HG02943 (cell line): Measurements from ENCODE around the gene CALN1.

ENCODE experiments used
- ATAC-seq: cut with Tn5 transposase; IDR thresholded peaks from one replicate; pipeline ENCODE4 v1.9.1; 2021; ENCODE audit warnings: mild to moderate bottlenecking, low read depth, moderate library complexity; ENCODE audit not compliant: unreplicated experiment

CALN1 gene

DNA sequence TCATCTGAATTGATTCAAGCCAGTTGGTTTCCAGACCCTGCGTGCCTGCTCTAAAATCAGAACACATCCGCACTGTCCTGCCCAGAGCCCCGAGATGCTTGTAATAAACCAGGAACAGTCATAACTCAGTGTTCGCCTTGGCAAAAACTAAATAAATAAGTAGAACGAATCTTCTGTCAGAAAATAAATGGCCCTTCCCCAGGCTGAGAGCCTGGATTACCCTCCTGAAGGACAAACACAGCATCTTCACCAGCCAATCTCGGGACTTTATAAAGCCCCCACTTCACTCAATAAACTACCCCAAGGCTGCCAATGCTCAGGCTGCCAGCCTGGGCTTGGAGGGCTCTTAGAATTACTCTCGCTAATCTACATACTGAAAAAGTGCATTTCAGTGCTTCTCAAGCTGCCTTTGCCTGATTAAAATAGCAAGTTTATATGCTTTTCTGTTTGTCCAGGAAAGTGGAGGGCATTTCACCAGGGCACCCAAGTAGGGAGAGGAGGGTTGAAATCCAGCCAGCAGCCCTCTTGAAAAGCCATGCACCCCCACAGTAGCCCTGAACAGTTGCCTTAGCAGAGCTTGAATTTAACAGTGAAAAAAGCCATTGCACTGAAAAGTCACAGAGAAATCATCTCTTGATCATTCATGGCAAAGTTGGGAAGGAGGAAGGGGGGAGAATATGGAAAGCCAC is 136.6 kb downstream of the CALN1 start:
- ATAC-seq, result no peak

DNA sequence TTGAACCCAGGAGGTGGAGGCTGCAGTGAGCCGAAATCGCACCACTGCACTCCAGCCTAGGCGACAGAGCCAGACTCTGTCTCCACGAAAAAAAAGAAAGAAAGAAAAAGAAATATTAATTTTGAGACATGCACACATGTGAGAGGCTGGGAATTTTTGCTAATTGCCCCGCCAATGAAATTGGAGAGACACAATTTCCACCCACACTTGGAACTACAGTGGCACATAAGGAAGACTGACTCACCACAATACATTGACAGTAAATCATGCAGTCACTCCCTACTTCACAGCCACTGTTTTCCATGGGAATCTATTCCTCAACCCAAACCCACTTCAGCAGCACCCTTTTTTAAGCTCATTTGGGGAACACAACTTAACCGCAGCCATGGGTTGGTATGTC is 139.7 kb downstream of the CALN1 start:
- no peak for ATAC-seq

DNA sequence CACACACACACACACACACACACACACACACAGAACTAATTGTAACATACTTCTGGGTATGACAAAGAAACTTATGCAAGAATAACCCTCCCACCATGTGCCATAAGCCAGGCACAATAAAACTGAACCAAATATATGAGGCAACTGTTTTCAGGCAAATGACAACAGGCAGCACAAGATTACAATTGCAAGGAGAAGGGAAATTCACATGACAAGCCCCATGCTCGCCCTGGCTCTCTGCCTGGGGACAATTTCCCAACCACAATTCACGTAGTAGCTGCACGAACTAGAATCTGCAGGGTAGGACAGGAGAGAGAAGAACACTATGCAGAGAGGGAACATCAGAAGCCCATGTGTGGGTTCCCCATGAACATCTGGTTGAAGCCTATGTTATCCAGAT is 143.3 kb downstream of the CALN1 start:
- ATAC-seq, result no peak

DNA sequence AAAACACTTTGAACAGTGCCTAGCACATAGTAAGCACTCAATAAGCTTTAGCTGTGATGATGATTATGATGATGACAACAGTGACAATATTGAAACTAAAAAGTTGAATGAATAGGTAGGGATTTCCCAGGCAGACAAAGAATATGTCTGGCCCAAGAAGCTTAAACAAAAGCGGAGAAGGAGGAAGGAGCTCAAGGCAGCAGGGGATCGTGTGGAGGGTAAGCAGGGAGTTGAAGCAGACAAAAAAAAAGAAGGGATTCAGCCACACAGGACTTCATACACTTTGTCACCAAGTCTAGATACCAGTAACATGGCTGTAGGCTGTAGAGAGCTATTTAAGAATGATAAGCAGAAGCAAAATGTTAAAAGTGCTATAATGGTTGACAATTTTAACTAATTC is 144.0 kb downstream of the CALN1 start:
- no peak for ATAC-seq

DNA sequence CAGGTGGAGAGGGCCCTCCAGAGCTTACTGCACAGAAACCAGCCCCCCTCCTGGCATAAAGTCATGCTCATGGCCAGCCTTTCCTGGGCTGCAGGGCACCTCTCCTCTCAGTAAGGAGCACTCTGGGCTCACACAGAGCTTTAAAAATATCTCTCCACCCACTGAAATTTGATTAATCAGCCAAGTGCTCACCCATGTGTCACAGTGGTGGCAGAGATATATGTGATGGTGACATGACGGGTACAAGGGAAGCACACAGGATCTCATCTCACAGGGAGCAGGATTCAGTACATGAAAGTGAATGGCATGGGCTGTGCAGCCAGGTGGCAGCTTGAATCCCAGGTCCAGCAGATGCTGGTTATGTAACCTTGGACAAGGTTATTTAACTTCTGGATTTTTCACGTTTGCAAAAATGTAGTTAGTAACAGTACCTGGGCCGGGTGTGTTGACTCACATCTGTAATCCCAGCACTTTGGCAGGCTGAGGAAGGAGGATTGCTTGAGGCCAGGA is 144.8 kb downstream of the CALN1 start:
- ATAC-seq, result no peak

DNA sequence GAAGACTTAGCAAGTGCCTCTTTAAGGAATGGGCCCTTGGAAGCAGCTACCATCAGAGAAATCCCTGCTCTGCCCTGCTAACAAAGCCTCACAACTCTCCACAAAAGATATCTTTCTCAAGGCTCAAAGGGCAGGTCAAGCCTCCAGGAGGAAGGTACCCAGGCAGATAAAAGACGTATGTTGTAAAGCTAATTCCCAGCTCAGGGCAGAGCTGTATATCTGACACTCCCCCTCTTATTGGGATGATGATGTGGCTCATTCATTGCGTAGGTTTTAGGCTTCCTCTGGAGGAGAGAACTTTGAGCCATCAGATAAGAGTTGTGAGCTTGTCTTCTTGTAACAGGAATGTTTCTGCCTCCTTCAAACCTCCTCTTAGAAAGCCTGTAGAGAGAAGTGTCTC is 145.4 kb downstream of the CALN1 start:
- ATAC-seq, result no peak

DNA sequence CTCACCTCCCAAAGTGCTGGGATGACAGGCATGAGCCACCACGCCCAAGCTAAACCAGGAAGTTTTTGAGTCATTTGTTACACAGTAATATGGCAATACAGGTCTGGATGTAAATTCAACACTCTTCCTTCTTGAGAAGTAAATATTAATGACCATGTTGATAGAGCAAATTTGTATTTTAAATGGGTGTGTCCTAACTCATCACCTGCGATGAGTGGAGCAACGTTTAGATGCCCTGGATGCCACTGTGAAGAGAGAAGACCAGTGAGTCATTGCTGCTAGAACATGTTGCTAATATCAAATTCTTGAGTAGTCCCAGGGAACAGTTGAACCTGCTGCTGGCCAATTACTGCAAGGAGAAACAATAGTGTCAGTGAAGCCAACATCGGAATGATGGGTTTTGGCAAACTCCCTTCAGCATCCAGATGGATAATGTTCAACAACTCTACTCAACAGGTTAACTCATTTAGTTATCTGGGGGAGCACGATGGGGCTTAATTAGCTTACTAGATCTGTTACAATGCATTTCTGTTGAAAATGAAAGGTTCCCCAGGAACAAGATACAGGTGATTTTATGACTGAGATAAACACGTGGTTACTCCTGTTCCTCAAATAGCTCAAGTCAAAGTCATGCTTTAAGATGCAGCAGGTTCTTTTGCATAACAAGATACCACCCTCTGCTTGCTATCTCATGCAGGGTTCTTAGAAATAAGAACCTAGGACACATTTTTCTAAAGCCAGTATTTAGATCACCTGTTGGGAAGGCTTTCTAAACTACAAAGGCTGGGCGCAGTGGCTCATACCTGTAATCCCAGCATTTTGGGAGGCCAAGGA is 146.8 kb downstream of the CALN1 start:
- ATAC-seq, result no peak

DNA sequence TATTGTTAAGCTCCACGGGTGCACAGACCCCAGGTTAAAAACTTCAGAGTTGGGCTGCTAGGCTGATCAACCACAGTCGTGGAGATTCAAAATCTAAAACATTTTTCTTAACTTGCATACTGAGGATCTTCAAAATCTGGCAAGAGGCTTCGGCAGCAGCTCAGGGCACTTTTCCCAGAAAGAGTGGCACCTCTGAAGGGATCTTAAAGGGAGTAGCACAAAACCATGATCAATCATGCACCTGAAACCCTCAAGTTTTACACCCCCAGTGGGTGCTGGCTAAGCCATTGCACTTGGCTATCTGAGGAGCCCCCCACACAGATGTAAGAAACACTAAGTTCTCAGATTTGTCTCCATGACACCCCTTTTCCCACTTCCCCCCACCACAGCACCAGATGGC is 151.7 kb downstream of the CALN1 start:
- ATAC-seq, result no peak

DNA sequence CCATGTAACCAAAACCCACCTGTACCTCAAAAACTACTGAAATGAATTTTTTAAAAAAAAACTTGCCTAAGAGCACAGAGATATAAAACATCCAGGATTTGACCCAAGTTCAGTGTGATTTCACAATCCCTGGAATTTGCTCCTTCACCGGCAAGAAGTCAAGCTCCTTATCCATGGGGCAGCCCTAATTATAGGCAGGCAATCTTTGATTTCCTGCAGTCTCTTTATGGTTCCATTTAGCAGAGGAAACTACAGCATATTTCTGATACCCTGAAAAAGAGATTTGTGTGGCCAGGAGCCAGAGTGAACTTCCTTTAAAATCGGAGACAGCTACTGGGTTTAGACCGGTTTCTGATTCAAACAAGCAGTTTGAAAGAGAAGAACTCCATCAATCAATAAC is 154.1 kb downstream of the CALN1 start:
- no peak for ATAC-seq

DNA sequence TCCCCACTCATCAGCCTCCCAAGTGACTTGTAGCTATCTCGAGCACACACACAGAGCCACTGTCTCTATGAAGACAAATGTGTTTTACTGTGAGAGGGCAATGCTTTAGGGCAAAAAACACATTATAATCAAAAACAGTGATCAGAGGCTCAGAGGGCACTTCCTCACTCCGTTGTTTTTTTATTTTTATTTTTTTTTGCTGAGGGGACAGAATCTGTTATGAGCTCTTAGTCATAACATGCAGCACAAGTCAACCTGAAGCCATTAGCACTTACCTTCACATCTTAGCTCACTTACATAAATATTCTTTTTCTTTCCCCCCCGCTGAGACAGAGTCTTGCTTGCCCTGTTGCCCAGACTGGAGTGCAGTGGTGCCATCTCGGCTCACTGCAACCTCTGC is 157.7 kb downstream of the CALN1 start:
- no peak for ATAC-seq

DNA sequence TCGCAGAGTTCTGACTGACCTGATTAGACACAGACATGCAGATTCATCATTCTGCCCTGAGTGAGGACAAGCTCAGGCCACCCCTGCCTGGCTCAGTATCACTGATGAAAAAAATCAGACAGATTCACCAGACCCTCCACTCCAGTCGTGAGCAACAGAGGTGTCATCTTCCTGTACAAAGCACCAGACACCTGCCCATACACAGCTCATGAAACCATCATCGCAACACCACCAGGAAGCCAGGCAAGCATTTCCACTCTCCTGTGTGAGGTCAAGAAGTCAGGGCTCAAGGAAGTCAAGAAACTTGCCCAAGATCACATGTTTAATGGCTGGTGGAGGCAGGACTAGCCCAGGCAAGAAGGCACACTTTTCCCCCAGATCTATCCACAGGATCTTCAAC is 163.0 kb downstream of the CALN1 start:
- ATAC-seq, result no peak

DNA sequence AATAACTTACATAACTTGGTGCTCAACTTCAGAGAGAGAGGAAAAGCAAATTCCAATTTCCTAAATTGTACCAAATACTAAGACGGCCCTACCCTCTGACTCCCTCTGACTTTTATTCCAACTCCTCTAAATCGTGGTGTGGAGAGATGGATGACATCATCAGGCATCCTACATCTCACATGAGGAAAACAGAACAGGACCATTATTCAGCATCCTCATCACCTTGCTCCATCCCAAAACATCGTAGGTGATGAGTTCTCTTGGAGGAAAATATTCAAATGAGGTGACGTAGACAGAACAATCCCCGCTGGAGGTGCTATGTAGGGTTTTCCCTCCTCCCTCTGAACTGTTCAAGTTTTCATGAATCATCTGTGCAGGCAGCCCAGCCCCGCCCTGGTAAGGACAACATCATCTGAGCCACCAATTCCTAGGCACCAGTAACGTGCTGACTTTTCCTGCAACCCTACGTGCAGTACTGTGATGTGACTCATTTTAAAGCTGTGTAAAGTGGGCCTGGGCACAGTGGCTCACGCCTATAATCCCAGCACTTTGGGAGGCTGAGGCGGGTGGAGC is 167.2 kb downstream of the CALN1 start:
- no peak for ATAC-seq

DNA sequence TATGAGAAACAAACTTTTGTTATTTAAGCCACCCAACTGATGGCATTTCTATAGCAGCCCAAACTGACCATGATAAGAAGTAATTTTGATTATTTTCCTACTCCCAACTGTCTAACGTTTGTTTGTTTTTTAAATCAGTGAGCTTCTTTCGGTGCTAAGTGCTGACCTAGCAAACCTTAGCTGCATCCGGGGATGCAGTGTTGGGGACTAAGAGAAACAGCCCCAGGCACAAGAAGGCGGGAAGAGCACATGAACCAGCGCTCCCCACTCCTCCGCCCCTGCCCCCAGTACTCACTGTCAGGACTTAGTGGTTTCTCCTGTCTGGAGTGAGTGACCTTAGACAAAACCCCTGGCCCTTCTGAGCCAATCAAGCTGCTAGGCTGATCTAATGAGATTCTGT is 168.8 kb downstream of the CALN1 start:
- ATAC-seq, result no peak

DNA sequence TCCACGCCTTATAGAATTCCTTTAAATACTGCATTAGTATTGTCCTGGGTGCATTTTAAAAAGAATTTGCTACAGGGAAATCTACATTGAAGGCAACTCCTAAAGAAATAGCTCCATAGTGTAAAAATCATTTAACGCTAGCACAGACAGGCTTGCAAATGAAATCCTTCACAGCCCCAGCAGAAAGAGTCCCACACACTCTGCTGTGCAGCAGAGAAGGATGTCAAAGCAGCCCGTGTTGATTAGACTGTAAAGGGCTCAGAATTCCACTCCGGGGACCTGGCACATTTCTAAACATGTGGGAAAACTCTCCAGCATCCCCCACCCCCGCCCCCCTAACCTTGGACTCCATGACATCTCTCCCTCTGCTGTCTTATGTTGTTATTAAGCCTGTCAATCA is 176.8 kb downstream of the CALN1 start:
- no peak for ATAC-seq

DNA sequence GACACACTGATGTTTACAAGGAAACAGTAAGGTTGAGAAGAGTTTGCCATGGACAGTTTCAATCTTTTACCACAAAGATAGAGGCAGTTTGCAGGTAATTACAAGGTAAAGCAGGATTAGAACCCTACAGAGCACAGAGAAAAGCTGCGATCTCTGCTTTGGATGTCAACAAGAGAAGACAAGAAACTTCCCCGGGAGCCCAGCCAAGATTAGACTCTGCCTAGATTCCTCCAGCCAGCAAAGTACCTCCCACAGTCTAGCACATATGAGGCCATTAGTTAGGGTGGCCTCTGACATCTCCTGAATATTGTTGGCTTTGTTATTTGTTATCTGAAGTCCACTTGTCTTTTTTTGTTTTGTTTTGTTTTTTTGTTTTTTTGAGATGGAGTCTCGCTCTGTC is 178.1 kb downstream of the CALN1 start:
- ATAC-seq, result no peak

DNA sequence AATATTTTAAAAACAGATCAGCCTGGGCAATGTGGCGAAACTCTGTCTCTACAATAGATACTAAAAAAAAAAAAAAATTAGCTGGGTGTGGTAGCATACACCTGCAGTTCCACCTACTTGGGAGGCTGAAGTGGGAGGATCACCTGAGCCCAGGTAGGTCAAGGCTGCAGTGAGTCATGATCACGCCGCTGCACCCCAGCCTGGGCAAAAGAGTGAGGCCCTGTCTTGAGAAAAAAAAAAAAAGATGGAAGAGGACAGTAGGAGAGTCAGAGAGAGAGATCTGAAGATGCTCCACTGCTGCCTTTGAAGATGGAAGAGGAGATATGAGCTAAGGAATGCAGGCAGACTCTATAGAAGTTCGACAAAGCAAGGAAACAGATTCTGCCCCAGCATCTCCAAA is 181.9 kb downstream of the CALN1 start:
- ATAC-seq, result no peak

DNA sequence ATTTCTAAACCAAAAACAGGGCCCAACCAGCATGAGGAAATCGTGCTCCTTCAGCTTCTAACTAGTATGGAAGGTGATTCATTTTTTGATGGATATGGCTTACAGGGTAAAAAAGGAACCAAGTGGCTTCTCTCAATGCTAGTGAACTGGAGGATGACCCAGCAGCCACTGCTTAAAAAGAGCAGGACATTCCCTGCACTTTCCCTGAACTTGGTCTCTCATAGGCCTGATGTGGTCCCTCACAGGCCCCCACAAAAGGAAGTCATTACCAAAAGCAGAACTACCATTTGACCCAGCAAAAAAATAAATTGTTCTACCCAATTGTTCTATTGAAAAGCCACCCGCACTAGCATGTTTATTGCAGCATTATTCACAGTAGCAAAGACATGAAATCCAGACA is 188.8 kb downstream of the CALN1 start:
- no peak for ATAC-seq

DNA sequence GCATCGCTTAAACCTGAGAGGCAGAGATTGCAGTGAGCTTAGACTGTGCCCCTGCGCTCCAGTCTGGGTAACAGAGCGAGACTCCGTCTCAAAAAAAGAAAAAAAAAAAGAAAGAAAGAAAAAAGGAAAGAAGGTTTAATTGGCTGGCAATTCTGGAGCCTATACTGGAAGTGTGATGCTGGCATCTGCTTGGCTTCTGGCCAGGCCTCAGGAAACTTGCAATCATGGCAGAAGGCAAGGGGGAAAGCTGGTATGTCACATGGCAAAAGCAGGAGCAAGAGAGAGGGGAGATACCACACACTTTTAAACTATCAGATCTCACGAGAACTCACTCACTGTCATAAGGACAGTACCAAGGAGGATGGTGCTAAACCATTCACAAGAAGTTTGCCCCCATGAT is 190.0 kb downstream of the CALN1 start:
- ATAC-seq, result no peak

DNA sequence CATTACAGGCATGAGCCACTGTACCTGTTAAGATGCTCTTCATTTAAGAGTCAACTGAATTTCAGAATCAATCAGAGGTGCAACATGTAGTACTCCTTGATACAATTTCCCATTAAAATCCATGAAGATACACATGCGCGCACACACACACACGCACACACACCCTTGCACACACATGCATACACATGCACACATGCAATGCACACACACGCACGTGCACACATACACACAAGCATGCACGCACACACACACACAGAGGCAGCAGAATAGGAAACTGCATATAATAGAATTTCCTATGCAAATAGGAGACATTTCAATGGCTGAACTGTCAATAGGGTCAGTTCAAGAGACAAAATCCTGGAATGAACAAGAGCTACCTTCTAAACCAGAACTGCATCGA is 192.6 kb downstream of the CALN1 start:
- ATAC-seq, result no peak

DNA sequence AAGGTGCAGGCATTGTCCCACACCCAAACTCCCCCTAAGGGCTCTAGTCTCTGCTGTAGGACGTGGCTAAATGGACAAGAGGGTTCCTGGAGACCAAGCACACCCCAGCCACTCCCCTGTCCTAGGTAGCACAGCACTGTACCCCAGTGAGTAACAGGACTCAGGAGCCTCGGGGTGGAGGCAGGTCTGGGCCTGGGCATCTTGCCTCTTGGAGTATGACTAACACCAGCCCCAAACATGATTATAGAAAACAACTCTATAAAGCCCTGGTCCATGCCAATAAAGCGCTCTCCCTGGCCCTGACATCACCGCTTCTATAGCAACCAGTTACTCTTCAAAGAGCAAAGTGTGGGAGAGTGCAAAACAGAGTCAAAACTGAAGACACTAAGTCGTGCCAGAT is 195.0 kb downstream of the CALN1 start:
- ATAC-seq, result no peak

DNA sequence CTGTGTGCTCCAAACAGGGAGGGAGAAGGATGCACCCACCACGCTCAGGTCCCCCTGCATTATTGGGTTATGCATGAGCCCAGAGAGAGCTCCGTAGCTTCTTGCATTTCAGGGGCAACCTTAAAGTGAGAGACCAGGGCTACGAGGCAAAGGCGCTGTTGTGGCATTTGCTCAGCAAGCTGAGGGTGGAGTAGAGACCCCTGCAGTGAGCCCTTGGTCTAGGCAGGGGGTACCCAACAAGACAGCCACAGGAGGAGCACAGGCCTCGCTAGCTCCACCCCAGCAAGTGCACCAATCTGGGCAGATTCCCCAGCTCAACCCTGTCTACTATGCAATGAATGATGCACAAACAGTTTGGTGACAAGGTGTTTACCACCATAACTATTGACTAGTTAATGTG is 198.4 kb downstream of the CALN1 start:
- no peak for ATAC-seq

DNA sequence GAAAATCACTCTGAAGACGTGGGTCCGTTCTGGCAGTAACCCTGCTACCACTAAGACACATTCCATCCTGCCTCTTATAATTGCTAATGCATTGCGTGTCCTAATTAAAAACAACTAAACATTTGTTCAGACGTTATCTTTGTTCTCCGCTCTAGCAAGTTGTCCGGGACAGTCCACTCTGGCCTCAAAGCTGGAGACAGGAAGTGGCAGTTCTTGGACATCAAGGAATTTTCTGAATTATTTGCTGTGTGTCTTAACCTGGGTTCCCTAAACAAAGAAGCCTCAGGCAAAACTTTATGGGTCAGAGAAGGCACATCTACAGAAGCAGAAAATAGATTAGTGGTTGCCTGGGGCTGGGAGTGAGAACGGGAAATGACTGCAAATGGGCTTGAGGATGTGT is 199.1 kb downstream of the CALN1 start:
- no peak for ATAC-seq
